ENCODE measurements around the gene IL1RL2. TPM values are rescaled to one million over a fixed set of nuclear protein-coding genes. Genes with fewer than 3 reads are reported as not detected.

The IL1RL2 gene
- total RNA-seq, 1 experiment from 2014 or later = 0.11 TPM

GRCh38 chr2:102204638-102205037 is 17.8 kb downstream of the IL1RL2 start:
- ATAC-seq (no peak), DNase-seq (no peak)
- Histone ChIP-seq H4K20me1 (ENCODE audit: low read length) (no peaks in the 10 kb centered on the region), H3K4me1 (ENCODE audit: insufficient read depth, low read length) (no peaks in the 10 kb centered on the region), H2AFZ (ENCODE audit: low read length) (no peak overlapping the region), H3K27ac (ENCODE audit: low read length) (no peak overlapping the region), H3K9ac (ENCODE audit: low read length) (no peak overlapping the region), H3K36me3 (ENCODE audit: low read depth, low read length) (no peaks in the 10 kb centered on the region), H3K9me2 (replicated peaks; ENCODE audit: low read length) (no peaks in the 10 kb centered on the region), H3K4me2 (ENCODE audit: low read length) (no peak overlapping the region), H3K9me3 (ENCODE audit: low read length) (no peaks in the 10 kb centered on the region), H3K4me3 (ENCODE audit: low read length) (no peak overlapping the region), H3F3A (ENCODE audit: low read length, unreplicated experiment) (no peaks in the 10 kb centered on the region), H3K79me2 (ENCODE audit: low read length) (no peaks in the 10 kb centered on the region), H3K27me3 (ENCODE audit: low read length) (no peaks in the 10 kb centered on the region)
- no TSS peak for BruUV-seq (replicated peaks)
- ChIA-PET POLR2A (ENCODE audit: unreplicated experiment) (no interaction called here), CTCF (no interaction called here)
- TF ChIP-seq CTCF (conservative IDR thresholded peaks at IDR 0.05; ENCODE audit: low read depth, low read length) = no peak
- no peak for TF ChIP-seq EZH2 (IDR thresholded peaks at IDR 0.05; ENCODE audit: low read length, unreplicated experiment)
- TF ChIP-seq EZH2phosphoT487 (IDR thresholded peaks at IDR 0.05; ENCODE audit: borderline replicate concordance, low read length) = no peak
- intact Hi-C loops (cut with micrococcal nuclease) = no loop called here

- H3K4me3 ChIP-seq (ENCODE audit: low read length) = no peak overlapping the region
- ATAC-seq = no peak
- H3K4me1 ChIP-seq (ENCODE audit: insufficient read depth, low read length) = no peaks in the 10 kb centered on the region
- H3K27ac ChIP-seq (ENCODE audit: low read length) = no peak overlapping the region
- no peaks in the 10 kb centered on the region for H4K20me1 ChIP-seq (ENCODE audit: low read length)
- no peaks in the 10 kb centered on the region for H3K27me3 ChIP-seq (ENCODE audit: low read length)
- ChIA-PET CTCF (no interaction called here), POLR2A (ENCODE audit: unreplicated experiment) (no interaction called here)
- H3K9me3 ChIP-seq (ENCODE audit: low read length) = no peaks in the 10 kb centered on the region
- no peak for TF ChIP-seq EZH2phosphoT487 (IDR thresholded peaks at IDR 0.05; ENCODE audit: borderline replicate concordance, low read length)
- peak; percentile 43 for DNase-seq
- H3K79me2 ChIP-seq (ENCODE audit: low read length) = no peaks in the 10 kb centered on the region
- H3K36me3 ChIP-seq (ENCODE audit: low read depth, low read length) = no peaks in the 10 kb centered on the region
- no peaks in the 10 kb centered on the region for H3F3A ChIP-seq (ENCODE audit: low read length, unreplicated experiment)
- intact Hi-C loops (cut with micrococcal nuclease) = no loop called here
- no peaks in the 10 kb centered on the region for H3K9me2 ChIP-seq (replicated peaks; ENCODE audit: low read length)
- no peak overlapping the region for H3K4me2 ChIP-seq (ENCODE audit: low read length)
- H3K9ac ChIP-seq (ENCODE audit: low read length) = no peak overlapping the region
- no TSS peak for BruUV-seq (replicated peaks)
- H2AFZ ChIP-seq (ENCODE audit: low read length) = no peak overlapping the region
These were observed 20.0 kb downstream of the IL1RL2 start for GRCh38 chr2:102206666-102207341.

- Histone ChIP-seq H3K4me1 (ENCODE audit: insufficient read depth, low read length) (no peaks in the 10 kb centered on the region), H3K27ac (ENCODE audit: low read length) (no peak overlapping the region), H3K9me3 (ENCODE audit: low read length) (no peaks in the 10 kb centered on the region), H3K4me3 (ENCODE audit: low read length) (no peak overlapping the region), H3K9me2 (replicated peaks; ENCODE audit: low read length) (no peaks in the 10 kb centered on the region), H2AFZ (ENCODE audit: low read length) (no peak overlapping the region), H3K9ac (ENCODE audit: low read length) (no peak overlapping the region), H3K27me3 (ENCODE audit: low read length) (no peaks in the 10 kb centered on the region), H3F3A (ENCODE audit: low read length, unreplicated experiment) (no peaks in the 10 kb centered on the region), H3K4me2 (ENCODE audit: low read length) (no peak overlapping the region), H3K36me3 (ENCODE audit: low read depth, low read length) (no peaks in the 10 kb centered on the region), H4K20me1 (ENCODE audit: low read length) (no peaks in the 10 kb centered on the region), H3K79me2 (ENCODE audit: low read length) (no peaks in the 10 kb centered on the region)
- no peak for DNase-seq
- BruUV-seq (replicated peaks) = no TSS peak
- ChIA-PET CTCF (no interaction called here), POLR2A (ENCODE audit: unreplicated experiment) (no interaction called here)
- TF ChIP-seq EZH2 (IDR thresholded peaks at IDR 0.05; ENCODE audit: low read length, unreplicated experiment) = no peak
- no peak for TF ChIP-seq EZH2phosphoT487 (IDR thresholded peaks at IDR 0.05; ENCODE audit: borderline replicate concordance, low read length)
- TF ChIP-seq CTCF (conservative IDR thresholded peaks at IDR 0.05; ENCODE audit: low read depth, low read length) = no peak
- no peak for ATAC-seq
- intact Hi-C loops (cut with micrococcal nuclease) = no loop called here
These were observed 22.0 kb downstream of the IL1RL2 start for GRCh38 chr2:102208774-102209173.

All from PC-3 (cell line).